K562 (cell line): ENCODE measurements around the gene SLC9A1.
"Not testable (repeated sequence)": the region's sequence is repeated elsewhere in the genome, so short reads cannot be mapped to it uniquely, and the experiment has no call there.

Source experiments
- CHCHD3 ChIP-seq: fragments of 250-450 bp; sonication (Bioruptor Pico); IDR thresholded peaks from 2 replicates; pipeline ENCODE4 v2.1.2; 2022; ENCODE audit warnings: mild to moderate bottlenecking
- EP300 ChIP-seq: IDR thresholded peaks from 2 replicates; pipeline ENCODE4 v1.6.1; 2012; ENCODE audit warnings: low read length, improper control_type of control experiment
- KHSRP ChIP-seq: fragments of 450-650 bp; IDR thresholded peaks from 2 replicates; pipeline ENCODE4 v1.6.1; 2017
- PPARD ChIP-seq: fragments of 250-450 bp; sonication (Bioruptor Pico); IDR thresholded peaks from 2 replicates; pipeline ENCODE4 v1.8.0; 2022; ENCODE audit warnings: inconsistent platforms, mild to moderate bottlenecking, moderate library complexity
- ZNF232 ChIP-seq: sonication (generic); formaldehyde crosslinking; IDR thresholded peaks from 2 replicates; pipeline ENCODE4 v1.8.0; 2022; ENCODE audit warnings: mild to moderate bottlenecking, missing genetic modification reagents
- TF ChIP-seq, protein P1 (sequence below): fragments of 200-800 bp; sonication (Bioruptor generic); IDR thresholded peaks from 2 replicates; pipeline ENCODE4 v1.6.1; 2016; ENCODE audit warnings: missing genetic modification characterization, missing compliant biosample characterization

DNA sequence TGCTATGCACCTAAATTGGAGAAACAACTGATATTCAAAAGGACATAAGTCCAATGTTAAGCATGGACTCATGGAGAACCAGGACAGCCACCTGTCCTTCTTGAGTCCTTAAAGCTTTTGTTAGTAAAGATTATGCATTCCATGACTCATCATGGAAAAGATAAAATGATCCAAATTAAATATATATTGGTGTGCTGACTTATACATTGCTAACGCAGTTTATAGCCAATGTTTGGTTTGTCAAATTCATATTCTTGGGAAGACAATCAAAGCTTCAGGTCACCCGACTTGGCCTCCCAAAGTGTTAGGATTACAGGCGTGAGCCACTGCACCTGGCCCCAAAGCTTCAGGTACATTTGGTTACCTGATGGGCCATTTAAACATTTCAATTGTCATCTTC lies 29.7 kb upstream of the SLC9A1 start:
- TF ChIP-seq PPARD (CRISPR knock-in tag); EP300; CHCHD3 (CRISPR knock-in tag); KHSRP; ZNF232: not testable (repeated sequence)
- TF ChIP-seq, protein P1, sequence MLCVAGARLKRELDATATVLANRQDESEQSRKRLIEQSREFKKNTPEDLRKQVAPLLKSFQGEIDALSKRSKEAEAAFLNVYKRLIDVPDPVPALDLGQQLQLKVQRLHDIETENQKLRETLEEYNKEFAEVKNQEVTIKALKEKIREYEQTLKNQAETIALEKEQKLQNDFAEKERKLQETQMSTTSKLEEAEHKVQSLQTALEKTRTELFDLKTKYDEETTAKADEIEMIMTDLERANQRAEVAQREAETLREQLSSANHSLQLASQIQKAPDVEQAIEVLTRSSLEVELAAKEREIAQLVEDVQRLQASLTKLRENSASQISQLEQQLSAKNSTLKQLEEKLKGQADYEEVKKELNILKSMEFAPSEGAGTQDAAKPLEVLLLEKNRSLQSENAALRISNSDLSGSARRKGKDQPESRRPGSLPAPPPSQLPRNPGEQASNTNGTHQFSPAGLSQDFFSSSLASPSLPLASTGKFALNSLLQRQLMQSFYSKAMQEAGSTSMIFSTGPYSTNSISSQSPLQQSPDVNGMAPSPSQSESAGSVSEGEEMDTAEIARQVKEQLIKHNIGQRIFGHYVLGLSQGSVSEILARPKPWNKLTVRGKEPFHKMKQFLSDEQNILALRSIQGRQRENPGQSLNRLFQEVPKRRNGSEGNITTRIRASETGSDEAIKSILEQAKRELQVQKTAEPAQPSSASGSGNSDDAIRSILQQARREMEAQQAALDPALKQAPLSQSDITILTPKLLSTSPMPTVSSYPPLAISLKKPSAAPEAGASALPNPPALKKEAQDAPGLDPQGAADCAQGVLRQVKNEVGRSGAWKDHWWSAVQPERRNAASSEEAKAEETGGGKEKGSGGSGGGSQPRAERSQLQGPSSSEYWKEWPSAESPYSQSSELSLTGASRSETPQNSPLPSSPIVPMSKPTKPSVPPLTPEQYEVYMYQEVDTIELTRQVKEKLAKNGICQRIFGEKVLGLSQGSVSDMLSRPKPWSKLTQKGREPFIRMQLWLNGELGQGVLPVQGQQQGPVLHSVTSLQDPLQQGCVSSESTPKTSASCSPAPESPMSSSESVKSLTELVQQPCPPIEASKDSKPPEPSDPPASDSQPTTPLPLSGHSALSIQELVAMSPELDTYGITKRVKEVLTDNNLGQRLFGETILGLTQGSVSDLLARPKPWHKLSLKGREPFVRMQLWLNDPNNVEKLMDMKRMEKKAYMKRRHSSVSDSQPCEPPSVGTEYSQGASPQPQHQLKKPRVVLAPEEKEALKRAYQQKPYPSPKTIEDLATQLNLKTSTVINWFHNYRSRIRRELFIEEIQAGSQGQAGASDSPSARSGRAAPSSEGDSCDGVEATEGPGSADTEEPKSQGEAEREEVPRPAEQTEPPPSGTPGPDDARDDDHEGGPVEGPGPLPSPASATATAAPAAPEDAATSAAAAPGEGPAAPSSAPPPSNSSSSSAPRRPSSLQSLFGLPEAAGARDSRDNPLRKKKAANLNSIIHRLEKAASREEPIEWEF (CRISPR knock-in tag), result not testable (repeated sequence)
